AG09309 (cell line): Measurements from ENCODE around the gene CABP7.

Source experiments
- DNase-seq: peaks from one replicate; pipeline ENCODE4 v3.0.0-alpha.2; 2010; ENCODE audit warnings: low read depth
- H3K4me3 ChIP-seq: 2 replicates; pipeline ENCODE4 v1.5.1; 2011; ENCODE audit warnings: mild to moderate bottlenecking, low read depth, low read length, moderate library complexity; ENCODE audit not compliant: control insufficient read depth
- CTCF ChIP-seq: IDR thresholded peaks from 2 replicates; pipeline ENCODE4 v1.5.1; 2011; ENCODE audit warnings: mild to moderate bottlenecking, low read depth, low read length, inconsistent platforms; ENCODE audit not compliant: insufficient read depth, control insufficient read depth; ENCODE audit errors: missing control alignments

Gene CABP7

GRCh38 chr22:29722587-29722986, 2.8 kb downstream of the CABP7 start:
- DNase-seq: no peak
- no peak for TF ChIP-seq CTCF
- no peak overlapping the region for H3K4me3 ChIP-seq

- TF ChIP-seq CTCF: no peak
- no peak for DNase-seq
- H3K4me3 ChIP-seq: no peak overlapping the region
Observed at GRCh38 chr22:29723766-29724165, 4.0 kb downstream of the CABP7 start.

GRCh38 chr22:29724843-29725242, 5.0 kb downstream of the CABP7 start:
- no peak overlapping the region for H3K4me3 ChIP-seq
- TF ChIP-seq CTCF: no peak
- DNase-seq: no peak

- TF ChIP-seq CTCF: no peak
- no peak overlapping the region for H3K4me3 ChIP-seq
- DNase-seq: no peak
Observed at GRCh38 chr22:29726106-29726505, 6.3 kb downstream of the CABP7 start.

- no peak for DNase-seq
- no peak for TF ChIP-seq CTCF
- no peak overlapping the region for H3K4me3 ChIP-seq
Observed at GRCh38 chr22:29726512-29727130, 6.8 kb downstream of the CABP7 start.

GRCh38 chr22:29727131-29727523, 7.3 kb downstream of the CABP7 start:
- DNase-seq: no peak
- peak; percentile 50 for TF ChIP-seq CTCF
- H3K4me3 ChIP-seq: no peak overlapping the region

GRCh38 chr22:29729161-29729560, 9.4 kb downstream of the CABP7 start:
- no peak for DNase-seq
- TF ChIP-seq CTCF: no peak
- H3K4me3 ChIP-seq: no peak overlapping the region
